Measurements from ENCODE around the gene ARHGAP21. TPM values are rescaled to one million over a fixed set of nuclear protein-coding genes. Genes with fewer than 3 reads are reported as not detected.

ARHGAP21 gene
- total and polyA plus RNA-seq, 2 experiments from 2014 or later = 15.3 to 44.5 TPM

- DNase-seq (ENCODE audit: low spot score) = peak; percentile 63
- no peaks in the 10 kb centered on the region for H3K9me2 ChIP-seq (ENCODE audit: insufficient read depth)
- peak; percentile 75 for ATAC-seq
- H2AFZ ChIP-seq = no peak overlapping the region
- H3K36me3 ChIP-seq (ENCODE audit: insufficient read depth) = no peaks in the 10 kb centered on the region
- H3K4me3 ChIP-seq = no peak overlapping the region
- H3K79me2 ChIP-seq (replicated peaks; ENCODE audit: insufficient read depth) = 0 out of 2 replicates have a peak, but pooled peaks cover 3% of the 10 kb centered on the region
- peaks cover 4% of the 10 kb centered on the region; the same call in 1 of the 2 replicates for H4K20me1 ChIP-seq (replicated peaks; ENCODE audit: insufficient read depth)
- peaks cover 15% of the 10 kb centered on the region; the same call in 1 of the 2 replicates for H3K4me1 ChIP-seq (ENCODE audit: insufficient read depth)
- H3K27ac ChIP-seq (ENCODE audit: low read depth) = no peak overlapping the region
- Mint-ChIP-seq H3K36me3 (ENCODE audit: low read depth) (no peaks in the 10 kb centered on the region), H3K27me3 (ENCODE audit: insufficient read depth, low read depth, poor library complexity) (peaks cover 2% of the 10 kb centered on the region), H3K4me3 (no peak overlapping the region), H3K9me3 (no peaks in the 10 kb centered on the region), H3K27ac (no peak overlapping the region), H3K4me1 (peaks cover 8% of the 10 kb centered on the region; the same call in 2 of the 3 replicates)
- no peaks in the 10 kb centered on the region; the same call in 1 of the 2 replicates for H3K27me3 ChIP-seq (ENCODE audit: insufficient read depth)
- TF ChIP-seq, protein P1, sequence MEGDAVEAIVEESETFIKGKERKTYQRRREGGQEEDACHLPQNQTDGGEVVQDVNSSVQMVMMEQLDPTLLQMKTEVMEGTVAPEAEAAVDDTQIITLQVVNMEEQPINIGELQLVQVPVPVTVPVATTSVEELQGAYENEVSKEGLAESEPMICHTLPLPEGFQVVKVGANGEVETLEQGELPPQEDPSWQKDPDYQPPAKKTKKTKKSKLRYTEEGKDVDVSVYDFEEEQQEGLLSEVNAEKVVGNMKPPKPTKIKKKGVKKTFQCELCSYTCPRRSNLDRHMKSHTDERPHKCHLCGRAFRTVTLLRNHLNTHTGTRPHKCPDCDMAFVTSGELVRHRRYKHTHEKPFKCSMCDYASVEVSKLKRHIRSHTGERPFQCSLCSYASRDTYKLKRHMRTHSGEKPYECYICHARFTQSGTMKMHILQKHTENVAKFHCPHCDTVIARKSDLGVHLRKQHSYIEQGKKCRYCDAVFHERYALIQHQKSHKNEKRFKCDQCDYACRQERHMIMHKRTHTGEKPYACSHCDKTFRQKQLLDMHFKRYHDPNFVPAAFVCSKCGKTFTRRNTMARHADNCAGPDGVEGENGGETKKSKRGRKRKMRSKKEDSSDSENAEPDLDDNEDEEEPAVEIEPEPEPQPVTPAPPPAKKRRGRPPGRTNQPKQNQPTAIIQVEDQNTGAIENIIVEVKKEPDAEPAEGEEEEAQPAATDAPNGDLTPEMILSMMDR (conservative IDR thresholded peaks at IDR 0.05; ENCODE audit: low read depth in 2 of 2) = peak; percentile 70 to 74
- TF ChIP-seq ZNF331 (CRISPR knock-in tag; IDR thresholded peaks at IDR 0.05; ENCODE audit: low read depth) = no peak
- no peak overlapping the region for H3K4me2 ChIP-seq
- H3F3A ChIP-seq (replicated peaks; ENCODE audit: low read depth) = no peaks in the 10 kb centered on the region
Measured at GRCh38 chr10:24642921-24643678, 80.6 kb downstream of the ARHGAP21 start.

DNA sequence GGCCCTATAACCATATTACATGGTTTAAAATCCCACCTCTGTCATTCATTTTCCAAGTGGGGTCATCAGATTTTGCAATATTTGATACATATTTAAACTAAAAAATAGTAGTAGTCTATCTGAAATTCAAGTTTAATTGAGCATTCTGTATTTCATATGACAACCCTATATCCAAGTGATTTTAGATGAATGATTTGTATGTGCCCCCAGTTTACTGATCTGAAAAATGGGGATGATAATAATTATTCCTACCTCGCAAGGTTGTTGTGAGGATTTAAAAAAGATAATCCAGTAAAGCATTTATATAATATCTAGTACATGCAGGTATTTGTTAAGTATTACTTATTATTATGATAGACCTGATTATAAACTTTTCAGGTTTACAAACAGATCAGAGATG is 84.6 kb downstream of the ARHGAP21 start:
- Histone ChIP-seq H3F3A (replicated peaks; ENCODE audit: low read depth) (no peaks in the 10 kb centered on the region), H3K36me3 (ENCODE audit: insufficient read depth) (no peaks in the 10 kb centered on the region), H2AFZ (no peak overlapping the region), H3K27me3 (ENCODE audit: insufficient read depth) (no peaks in the 10 kb centered on the region), H3K27ac (ENCODE audit: low read depth) (no peak overlapping the region), H3K4me3 (no peak overlapping the region), H3K4me2 (no peak overlapping the region), H3K4me1 (ENCODE audit: insufficient read depth) (peaks cover 3% of the 10 kb centered on the region; the same call in 1 of the 2 replicates), H3K79me2 (replicated peaks; ENCODE audit: insufficient read depth) (0 out of 2 replicates have a peak, but pooled peaks cover 3% of the 10 kb centered on the region), H4K20me1 (replicated peaks; ENCODE audit: insufficient read depth) (peaks cover 4% of the 10 kb centered on the region; the same call in 1 of the 2 replicates), H3K9me2 (ENCODE audit: insufficient read depth) (no peaks in the 10 kb centered on the region)
- H3K27ac Mint-ChIP-seq = no peak overlapping the region
- no peak for TF ChIP-seq ZNF331 (CRISPR knock-in tag; IDR thresholded peaks at IDR 0.05; ENCODE audit: low read depth)
- no peak for TF ChIP-seq JUNB (IDR thresholded peaks at IDR 0.05; ENCODE audit: unreplicated experiment)
- TF ChIP-seq, protein P1 (conservative IDR thresholded peaks at IDR 0.05; ENCODE audit: low read depth in 2 of 2) = no peak
- TF ChIP-seq CREB1 (CRISPR knock-in tag; IDR thresholded peaks at IDR 0.05; ENCODE audit: low read depth) = no peak
- no peak for TF ChIP-seq STAT1 (IDR thresholded peaks at IDR 0.05; ENCODE audit: unreplicated experiment)
- no peak for TF ChIP-seq ZNF114 (CRISPR knock-in tag; IDR thresholded peaks at IDR 0.05)
- H3K36me3 Mint-ChIP-seq (ENCODE audit: low read depth) = no peaks in the 10 kb centered on the region
- DNase-seq (ENCODE audit: low spot score) (no peak), ATAC-seq (no peak)
- no peak overlapping the region for H3K4me3 Mint-ChIP-seq
- H3K27me3 Mint-ChIP-seq (ENCODE audit: insufficient read depth, low read depth, poor library complexity) = peaks cover 2% of the 10 kb centered on the region
- H3K9me3 Mint-ChIP-seq = no peaks in the 10 kb centered on the region
- no peaks in the 10 kb centered on the region for H3K4me1 Mint-ChIP-seq

Measured in GM23338 (cell line).